Ishikawa (cell line): Measurements from ENCODE around the gene GZMB.

Experiments
- EP300 ChIP-seq: IDR thresholded peaks from 2 replicates; pipeline ENCODE4 v1.6.1; 2012; ENCODE audit warnings: borderline replicate concordance
- YY1 ChIP-seq: IDR thresholded peaks from 2 replicates; pipeline ENCODE4 v1.6.1; 2012; ENCODE audit warnings: low read depth
- TF ChIP-seq, protein P1 (sequence below): IDR thresholded peaks from 2 replicates; pipeline ENCODE4 v1.6.1; 2012

DNA sequence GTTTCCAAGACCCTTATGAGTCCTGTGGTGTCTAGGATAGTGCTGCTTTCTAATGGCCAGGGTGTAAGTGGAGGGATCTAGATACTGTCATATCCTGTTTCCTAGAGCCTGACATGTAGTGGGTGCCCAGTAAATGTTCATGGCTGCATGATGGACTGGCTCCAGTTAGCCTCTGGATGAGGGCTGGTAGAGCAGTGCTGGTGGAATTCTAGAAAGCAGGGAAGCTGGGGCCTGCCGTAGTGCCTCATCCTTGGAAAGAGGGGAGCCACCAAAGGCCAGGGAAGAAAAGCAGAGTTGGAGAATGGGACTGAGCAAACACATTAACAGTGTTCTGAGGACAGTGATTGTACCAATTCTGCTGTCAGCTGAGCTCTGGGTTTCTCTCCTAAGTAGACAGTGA is 637 bp downstream of the GZMB start:
- no peak for TF ChIP-seq EP300
- TF ChIP-seq YY1 = no peak
- TF ChIP-seq, protein P1, sequence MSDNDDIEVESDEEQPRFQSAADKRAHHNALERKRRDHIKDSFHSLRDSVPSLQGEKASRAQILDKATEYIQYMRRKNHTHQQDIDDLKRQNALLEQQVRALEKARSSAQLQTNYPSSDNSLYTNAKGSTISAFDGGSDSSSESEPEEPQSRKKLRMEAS = no peak
